NCI-H1417 (cell line): Measurements from ENCODE around the gene TYK2.

Experiments used
- DNase-seq, 3 experiments: peaks; one replicate each; lab custom pipeline; 2025; lab: John Stamatoyannopoulos, UW

The TYK2 gene

DNA sequence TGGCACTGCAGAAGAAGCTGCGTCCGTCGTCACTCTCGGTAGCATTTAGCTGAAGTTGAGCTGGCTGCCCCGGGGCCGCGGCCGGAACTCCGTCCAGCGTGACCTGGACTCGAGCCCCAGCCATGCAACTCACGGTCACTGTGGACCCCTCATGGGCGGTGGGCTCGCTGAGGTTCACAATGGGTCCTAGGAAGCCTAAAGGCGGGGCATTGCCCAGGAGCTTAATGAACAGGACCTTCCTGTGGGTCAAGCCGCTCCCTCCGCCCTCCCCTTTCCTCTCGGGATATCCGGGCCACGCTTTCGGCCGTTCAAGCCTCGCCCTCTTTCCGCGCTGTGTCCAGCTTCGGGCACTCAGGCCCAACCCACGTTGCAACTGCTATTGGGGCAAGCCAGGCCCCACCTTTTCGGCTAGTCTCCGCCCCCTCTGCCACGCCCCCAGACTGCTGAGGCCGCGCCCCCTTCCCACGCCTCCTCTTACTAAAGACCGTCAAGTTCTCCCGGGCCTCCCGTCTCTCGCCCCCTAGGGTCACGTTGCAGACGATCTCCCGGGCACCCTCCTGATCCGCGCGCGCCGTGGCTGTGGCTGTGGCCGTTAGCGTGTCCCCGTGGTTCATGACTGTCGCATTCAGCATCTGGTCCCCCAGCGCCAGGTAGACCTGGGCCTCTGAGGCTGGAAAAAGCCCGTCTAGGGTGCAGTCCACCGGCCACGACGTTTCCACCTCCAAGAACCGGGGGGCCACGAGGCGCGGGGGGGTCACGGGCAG is 45.6 kb downstream of the TYK2 start:
- peak; percentile 9 to 59 (median 17) for DNase-seq

DNA sequence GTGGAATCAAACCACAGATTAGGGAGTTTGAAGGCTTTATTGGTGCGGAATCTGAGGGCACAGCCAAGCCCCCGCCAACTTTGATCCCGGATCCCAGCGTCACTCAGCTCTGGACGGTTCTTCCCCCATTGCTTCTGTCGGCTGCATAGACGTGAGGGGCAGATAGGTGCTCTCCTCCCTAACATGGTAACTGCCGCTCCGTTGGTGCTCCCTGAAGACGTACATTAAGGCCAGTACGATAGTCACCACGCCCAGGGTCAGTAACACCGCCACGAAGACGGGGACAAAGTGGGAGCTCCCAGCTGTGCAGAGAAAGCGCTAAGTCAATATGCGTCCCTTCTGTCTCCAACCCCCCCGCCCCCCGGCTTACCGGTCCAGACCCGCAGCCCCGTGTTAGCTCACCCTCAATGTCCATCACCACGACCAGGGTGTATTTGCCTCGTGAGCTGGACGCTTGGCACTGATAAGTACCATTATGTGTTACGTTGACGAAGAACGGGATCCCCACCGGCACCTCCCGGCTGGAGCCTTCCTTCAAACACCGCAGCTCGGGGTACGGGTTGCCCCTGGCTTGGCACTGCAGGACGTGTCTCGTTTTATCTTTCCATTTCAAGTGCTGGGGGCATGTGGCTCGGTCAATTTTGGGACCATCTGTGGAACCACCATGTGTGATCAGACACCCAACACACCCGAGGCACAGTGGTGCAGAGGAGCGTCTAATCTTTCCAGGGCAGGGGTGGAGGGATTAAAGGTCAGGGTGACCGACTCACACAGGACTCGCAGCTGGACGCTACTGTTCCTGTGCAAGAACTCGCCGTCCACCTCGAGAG is 46.4 kb downstream of the TYK2 start:
- DNase-seq: no peak

DNA sequence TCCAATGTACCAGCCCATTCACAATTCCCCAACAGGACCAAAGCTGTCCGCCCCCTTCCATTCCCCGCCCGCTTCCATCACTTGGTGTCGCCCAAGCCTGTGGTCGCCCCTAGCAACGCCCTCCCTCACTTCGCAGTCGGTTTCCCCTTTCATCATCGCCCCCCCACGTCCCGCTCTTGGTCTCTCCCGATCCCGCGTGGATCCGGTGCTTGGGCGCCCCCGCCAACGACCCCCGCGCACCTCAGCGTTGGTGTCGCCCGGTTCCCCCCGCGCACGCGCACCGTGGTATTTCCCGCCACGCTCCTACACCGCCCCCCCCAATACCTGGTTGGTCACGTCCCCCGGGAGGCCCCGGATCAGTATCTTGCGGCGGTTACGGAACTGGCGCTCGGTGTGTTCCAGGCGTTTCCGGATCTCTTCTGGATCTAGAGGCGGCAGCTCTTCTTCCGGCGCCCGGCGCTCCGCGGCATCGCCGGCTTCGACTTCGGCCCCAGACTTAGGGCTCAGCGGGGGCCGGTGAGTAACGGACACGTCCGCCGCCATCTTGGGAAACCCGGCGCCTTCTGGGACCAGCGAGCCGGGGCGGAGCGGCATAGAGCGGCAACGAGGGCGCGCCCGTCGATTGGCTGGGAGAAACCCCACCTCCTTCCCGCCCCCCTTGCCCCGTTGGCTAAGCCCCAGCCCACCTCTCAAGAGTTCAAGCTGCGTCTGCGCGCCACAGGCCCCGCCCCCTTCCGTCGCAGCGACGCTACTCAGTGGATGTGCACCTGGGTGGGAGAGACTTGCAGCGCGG is 47.2 kb downstream of the TYK2 start, which contains the start of gene RAVER1:
Gene RAVER1, minus strand, starts transcription at position 565 of the 793 bp plus-strand sequence. Its CDS starts 22 bp downstream, at position 543.
- DNase-seq: peak; percentile 89 to 99 (median 99)

DNA sequence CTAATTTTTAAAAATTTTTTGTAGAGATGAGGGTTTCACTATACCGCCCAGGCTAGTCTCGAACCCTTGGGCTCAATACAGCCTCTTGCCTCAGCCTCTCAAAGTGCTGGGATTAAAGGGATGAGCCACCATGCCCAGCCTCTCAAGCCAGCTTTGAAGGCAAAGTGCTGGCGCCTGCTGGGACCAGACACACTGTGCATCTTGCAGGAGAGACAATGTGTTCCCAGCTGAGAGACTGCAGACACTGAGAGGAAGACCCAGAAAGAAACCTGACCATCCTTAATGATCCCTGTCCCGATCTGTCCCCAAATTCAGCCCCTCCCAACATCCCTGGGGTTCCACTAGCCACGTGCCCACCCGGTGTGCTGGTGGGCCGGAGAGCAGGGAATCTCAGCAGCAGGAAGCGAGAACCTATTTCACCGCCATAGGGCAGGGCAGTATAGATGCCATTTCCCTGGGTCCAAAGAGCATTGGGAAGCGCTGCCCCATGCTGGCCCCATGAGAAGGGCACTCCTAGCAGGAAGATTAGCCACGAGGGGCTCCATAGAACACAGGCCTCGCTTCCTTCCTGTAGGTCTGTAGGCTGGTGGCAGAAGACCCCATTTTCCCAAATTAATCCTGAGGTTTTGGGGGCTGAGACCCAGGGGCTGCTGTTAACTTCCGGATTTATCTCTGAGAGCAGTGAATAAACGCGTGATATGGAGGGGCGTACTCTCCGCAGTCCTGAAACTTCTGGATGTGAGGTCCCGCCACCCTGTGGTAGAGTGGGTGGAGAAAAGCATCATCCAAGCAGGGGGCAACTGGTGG is 48.0 kb downstream of the TYK2 start:
- no peak for DNase-seq

DNA sequence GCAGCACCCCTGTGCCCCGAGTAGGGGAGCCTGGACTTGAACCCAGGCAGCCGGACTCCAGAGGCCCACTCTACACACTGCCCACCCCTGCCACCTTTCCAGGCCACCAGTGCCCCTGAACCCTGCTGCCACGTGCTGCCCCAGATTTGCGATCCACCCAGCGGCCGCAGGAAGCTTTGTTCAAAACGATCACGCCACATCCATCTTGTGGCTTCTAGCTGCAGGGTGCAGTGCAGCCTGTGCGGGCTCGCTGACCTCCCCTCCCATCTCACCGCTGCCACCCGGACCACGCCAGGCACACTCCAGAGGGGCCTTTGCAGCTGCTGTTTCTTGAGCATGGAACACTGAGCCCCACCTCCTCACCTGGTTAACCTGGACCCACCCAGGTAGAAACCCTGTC is 50.8 kb downstream of the TYK2 start:
- no peak for DNase-seq

DNA sequence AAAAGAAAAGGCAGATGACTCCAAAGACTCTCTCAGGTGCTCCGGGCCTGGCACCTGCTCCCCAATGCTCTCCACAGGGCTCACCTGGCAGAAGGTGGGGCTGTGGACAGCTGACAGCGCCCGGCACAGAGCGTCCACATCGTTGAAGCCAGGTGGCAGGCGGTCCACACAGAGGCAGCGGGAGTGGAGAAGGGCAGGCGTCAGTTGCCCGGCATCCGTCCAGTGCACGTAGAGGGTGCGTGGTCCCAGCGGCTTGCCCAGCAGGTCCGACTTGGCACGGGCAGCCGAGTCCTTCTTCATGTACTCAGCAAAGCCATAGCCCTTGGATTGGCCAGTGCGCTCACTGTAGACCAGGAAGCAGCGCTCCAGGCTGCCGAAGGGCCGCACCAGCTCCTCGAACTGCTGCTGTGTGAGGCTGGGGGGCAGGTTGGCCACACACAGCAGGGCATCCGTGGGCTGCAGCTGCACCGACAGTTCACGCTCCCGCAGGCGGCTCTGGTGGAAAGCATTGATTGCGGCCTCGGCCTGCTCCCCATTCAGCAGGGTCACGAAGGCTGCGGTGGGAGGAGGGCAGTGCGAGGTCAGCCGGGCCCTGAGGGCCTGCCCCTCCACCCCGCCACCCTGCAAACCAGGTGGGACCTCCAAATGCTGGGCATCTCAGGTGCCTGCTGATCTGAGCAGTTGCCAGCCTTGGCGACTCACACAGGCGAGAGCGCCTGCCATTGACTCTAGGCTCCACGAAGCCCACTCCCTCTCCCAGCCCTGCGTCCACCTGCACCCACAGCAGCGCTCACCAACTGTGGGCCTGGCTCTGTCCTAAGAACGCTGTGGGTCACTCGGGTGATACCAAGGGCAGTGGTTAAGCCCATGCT is 51.6 kb downstream of the TYK2 start:
- DNase-seq: no peak

DNA sequence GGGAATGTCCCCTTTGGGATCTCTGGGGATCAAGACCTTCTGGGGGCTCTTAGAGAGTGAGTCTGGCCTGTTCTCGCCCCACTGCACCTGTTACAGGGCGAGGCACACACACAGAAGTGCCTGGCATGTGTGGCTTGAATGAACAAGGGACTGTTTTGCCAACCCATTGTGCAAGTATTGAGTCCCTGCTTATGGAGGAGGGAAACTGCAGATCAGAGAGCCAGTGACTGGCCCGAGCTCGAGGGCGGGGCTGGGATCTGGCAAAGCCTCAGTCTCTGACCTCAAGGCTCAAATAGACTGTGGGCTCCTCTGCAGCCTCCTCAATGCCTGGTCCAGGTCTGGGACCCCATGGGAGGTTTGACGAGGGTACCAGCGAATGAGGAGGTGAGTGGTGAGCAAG is 52.6 kb downstream of the TYK2 start:
- DNase-seq: no peak

DNA sequence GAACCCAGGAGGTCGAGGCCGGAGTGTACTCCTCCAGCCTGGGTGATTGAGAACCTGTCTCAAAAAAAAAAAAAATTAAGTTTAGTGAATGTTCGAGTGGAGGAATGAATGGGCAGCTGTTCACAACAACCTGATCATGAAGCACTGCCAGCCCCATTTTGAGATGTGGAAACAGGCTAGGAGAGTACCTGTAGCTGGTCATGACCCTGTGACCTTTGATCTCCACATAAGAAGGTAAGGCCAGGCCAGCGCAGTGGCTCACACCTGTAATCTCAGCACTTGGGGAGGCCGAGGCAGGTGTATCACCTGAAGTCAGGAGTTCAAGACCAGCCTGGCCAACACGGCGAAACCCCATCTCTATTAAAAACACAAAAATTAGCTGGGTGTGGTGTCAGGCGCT is 54.6 kb downstream of the TYK2 start:
- no peak for DNase-seq

DNA sequence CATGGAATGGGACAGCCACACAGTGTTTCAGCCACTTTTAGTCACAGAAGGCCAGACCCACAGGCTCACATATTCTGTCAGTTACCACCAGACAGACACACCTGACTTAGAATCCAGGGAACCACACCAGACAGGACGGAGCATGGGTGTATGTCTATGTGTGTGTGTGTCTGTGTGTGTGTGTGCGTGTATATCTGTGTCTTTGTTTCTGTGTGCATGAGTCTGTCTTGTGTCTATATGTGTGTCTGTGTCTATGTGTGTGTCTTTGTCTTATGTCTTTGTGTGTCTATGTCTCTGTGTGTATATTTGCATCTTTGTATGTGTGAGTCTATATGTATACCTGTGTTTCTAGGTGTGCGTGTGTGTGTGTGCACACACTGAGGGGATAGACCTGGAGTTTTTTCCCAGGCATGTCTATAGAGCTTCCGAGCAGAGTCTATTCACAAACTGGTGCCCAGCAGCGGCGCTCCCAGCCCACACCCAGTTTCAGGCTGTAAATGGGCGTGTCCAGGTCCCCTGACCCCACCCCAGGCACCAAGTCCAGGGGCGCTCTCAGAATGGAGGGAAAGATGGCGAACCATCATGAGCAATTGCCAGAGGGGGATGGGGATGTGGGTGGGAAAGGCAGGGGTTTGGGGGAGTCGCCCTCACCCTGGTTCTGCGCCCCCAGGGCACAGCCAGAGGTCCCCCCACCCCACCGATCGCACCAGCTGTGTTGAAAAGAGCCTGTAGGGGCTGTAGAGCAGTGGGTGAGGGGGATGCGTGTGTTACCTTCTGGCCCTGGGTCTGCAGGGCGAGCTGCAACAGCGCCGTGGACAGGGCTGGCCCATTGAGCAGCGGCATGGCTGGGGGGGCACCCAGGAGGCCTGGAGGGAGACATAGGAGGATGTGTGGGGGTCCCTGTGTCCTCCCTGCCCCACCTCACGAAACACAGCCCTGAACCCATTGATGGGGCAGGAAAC is 58.2 kb downstream of the TYK2 start:
- no peak for DNase-seq

DNA sequence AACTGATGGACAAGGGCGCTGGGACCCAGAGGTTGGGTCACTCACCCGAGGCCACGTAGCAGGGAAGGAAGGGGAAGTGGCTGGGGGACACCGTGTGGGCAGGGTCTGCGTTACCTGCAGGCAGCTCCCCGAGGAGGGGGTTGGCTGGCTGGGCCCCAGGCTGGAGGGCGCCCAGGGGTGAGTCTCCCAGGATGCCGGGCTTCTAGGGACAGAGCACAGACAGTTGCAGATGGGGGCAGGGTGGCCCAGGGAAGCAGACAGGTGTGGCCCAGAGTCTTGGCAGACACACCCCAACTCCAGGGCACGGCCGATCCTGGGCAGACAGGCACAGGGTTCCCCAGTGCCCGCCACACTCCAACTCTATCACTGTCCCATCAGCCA is 59.0 kb downstream of the TYK2 start:
- DNase-seq: no peak

DNA sequence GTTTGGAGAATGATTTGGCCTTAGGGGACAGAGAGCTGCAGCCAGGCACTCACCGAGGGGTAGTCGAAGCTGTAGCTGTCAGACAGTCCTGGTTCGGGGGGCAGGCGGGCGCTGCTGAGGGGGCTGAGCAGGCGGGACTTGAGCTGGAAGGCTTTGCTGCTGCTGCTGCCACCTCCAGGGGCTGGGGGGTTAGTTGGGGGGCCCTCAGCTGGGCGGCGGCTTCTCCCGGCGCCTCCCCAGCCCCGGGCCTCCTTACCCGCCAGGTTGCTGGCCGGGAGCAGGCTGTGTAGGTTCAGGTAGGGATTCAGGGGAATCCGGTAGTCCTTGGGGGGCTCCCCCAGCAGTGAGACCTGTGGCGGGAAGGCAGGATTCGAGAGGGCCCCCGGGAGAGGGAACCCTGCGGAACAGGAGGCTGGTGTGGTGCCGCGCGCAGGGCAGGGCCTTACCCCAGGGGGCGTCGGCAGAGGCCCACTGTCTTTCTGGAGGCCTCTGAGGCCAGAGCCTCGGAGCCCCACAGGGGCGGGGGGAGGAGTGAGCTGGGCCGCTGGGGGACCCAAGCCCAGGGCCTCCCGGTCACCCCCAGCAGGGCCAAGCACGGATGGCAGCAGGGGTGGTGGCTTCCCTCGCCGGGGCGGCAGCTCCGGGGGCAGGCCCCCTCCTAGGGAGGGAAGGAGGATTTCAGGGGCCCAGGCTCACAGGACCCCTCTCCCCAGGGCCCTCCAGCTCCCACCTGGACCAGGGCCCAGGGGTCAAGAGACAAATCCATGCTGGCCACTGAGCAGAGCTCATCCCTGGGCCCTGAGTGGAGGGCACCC is 59.6 kb downstream of the TYK2 start:
- DNase-seq: no peak

DNA sequence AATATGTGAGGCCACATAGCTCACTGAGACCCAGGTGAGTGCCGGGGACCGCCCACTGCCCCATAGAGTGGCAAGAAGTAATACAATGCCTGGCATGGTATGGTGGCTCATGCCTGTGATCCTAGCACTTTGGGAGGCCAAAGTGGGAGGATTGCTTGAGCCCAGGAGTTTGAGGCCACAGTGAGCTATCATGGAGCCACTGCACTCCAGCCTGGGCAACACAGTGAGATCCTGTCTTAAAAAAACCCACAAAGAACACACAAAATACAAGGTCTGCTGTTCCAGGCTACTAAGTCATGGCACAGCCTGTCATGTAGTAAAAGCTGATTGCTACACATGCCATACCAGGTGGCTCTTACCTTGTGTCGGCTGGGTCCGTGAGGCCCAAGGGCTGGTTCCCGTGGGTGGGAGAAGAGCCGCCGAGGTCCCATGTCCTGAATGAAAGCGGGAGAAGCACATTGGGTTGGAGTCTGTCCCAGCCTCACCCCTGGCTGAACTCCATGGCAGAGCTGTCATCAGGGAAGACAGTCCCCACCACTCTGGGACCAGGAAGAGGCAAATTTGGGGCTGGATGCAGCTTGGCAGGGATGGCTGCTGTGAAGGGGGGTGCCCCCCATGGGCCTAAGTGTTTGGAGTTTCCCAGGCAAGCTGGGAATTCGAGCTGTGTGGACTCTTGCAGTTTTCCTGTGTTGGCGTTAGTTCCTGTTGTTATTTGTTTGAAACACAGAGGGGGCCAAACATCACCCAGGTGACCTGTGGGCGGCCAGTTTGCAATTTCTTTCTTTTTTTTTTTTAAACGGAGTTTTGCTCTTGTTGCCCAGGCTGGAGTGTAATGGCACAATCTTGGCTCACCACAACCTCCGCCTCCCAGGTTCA is 61.3 kb downstream of the TYK2 start:
- no peak for DNase-seq

DNA sequence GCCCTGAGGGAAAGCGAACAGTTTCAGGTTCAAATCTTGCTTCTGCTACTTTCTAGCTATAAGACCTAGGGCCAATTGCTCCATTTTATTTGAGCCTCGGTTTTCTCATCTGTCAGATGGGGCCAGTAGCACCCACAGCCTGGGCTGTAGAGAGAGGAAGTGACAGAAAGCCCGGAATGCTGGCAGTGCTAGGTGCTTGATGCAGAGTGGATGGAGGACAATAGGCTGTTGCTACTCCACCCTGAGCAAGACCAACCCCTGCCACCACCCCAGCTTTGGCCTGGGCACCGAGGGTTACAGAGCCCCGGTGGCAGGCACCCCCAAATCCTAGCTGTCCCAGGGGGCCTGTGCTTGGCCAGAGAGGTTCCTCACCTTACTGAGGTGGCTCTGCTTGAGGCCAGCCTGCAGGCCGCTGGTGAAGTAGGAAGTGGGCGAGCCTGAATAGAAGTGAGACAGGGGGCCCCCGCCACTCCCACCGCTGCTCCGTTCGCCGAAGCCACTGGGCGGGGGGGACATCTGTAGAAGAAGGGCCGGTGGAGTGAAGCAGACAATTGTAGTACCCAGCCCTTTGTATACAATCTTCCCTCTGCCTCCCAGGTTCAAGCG is 62.4 kb downstream of the TYK2 start:
- DNase-seq: no peak

DNA sequence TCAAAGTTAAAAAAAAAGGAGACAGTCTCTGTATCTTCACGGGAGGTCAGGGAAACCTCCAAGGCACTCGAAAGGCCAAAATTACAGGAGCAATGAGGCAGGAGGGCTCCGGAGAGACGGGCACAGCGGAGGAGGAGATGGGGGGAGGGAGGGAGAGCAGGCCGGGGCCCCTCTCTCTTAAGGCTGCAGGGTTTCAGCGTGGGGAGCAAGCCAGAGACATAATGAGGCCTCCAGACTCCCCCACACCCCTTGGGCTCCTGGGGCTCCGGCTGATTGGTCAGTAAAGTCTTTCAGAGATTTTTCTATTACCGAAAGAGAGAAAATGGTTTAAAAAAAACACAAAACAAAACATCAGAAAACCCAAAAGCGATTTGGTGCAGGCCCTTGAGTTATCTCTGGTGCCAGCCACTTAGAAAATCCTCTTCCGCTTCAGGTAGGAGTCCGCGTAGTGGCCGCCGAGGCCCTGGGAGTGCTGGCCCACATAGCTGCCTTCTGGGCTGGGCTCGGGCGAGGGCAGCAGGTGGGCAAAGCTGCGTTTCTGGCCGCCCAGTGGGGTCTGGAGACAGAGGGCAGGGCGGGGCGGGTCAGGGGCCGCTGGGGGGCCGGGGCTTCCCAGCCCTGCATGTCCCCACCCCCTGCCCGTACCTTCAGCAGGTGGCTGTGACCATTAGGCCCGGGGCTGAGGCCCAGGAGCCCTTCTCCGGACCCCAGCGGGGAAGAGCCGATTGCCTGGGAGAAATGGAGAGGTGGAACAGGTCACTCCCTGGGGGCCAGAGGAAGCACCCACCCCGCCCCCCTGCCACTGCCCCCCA is 63.1 kb downstream of the TYK2 start:
- DNase-seq: no peak

DNA sequence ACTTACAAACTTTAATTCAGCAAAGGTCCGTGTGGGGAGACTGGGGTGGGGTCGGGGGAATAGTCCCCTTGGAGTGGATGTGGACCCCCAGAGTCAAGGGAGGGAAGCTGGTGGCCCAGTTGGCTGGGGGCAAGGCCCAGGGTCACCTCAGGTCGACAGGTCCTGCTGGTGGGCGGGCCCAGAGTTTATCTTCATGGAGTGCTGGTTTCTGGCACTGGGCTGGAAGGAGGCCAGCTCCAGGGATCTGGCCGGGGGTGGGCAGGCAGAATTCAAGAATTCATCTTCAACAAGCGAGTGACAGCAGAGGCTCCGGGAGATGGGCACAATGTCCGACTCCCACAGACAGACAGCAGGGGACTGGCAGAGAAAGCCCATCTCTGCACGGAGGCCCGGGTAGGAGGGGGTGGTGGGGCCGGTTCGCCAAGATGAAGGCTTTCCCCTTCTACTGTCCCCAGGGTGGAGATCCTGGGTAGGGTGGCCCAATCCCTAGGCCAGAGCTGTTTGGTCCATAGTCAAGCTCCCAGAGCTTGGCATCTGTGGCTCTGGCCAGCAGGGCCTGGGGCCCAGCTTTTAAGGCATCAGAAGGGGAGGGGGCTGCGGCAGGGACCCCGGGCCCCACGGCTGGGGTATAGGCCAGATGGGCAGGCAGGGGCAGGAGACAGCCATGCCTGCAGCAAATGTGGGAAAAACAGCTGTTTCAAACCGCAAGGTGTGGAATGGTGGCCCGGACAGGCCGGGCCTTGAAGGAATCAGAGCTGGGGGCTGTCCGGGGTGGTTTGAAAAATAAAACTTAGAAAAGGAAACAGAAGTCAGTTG is 63.9 kb downstream of the TYK2 start:
- no peak for DNase-seq
